SJSA1 (cell line): ENCODE data around the gene ARPC1A. TPM values are rescaled to one million over a fixed set of nuclear protein-coding genes. Genes with fewer than 3 reads are reported as not detected.
A peak's percentile ranks its signal among the peaks of the same experiment; 100 is the strongest.
"Not testable (repeated sequence)": the region's sequence is repeated elsewhere in the genome, so short reads cannot be mapped to it uniquely, and the experiment has no call there.

Experiments used
- DNase-seq, 2 experiments: peaks; one replicate each; pipeline ENCODE4 v3.0.0-alpha.2; 2015 to 2020; ENCODE audit warnings: low spot score in 2 of 2, low read depth in 1 of 2
- H3K27ac ChIP-seq: fragments of 250-450 bp; sonication (Bioruptor Pico); 2 replicates; pipeline ENCODE4 v1.5.1; 2020; ENCODE audit warnings: mild to moderate bottlenecking, moderate library complexity
- H3K27me3 ChIP-seq: fragments of 250-450 bp; sonication (Bioruptor Pico); replicated peaks from 2 replicates; pipeline ENCODE4 v1.5.1; 2020; ENCODE audit warnings: mild to moderate bottlenecking, moderate library complexity
- H3K36me3 ChIP-seq: fragments of 250-450 bp; sonication (Bioruptor Pico); 2 replicates; pipeline ENCODE4 v1.5.1; 2020; ENCODE audit warnings: mild to moderate bottlenecking
- H3K4me1 ChIP-seq: fragments of 250-450 bp; sonication (Bioruptor Pico); replicated peaks from 2 replicates; pipeline ENCODE4 v1.6.1; 2021; ENCODE audit warnings: mild to moderate bottlenecking
- H3K4me3 ChIP-seq: fragments of 250-450 bp; sonication (Bioruptor Pico); 2 replicates; pipeline ENCODE4 v1.5.1; 2020; ENCODE audit warnings: mild to moderate bottlenecking
- H3K9me3 ChIP-seq: fragments of 250-450 bp; sonication (Bioruptor Pico); replicated peaks from 2 replicates; pipeline ENCODE4 v1.5.1; 2020; ENCODE audit warnings: mild to moderate bottlenecking
- total RNA-seq: library from RNA; depleted of rRNA; stranded (reverse); fragments of >200 nt; shearing (Covaris generic); gene quantifications from 2 replicates; pipeline ENCODE4 v1.2.3, GENCODE V29; 2014; rRNA removed

Gene ARPC1A
- total RNA-seq, 1 experiment from 2014 or later = 186 TPM

DNA sequence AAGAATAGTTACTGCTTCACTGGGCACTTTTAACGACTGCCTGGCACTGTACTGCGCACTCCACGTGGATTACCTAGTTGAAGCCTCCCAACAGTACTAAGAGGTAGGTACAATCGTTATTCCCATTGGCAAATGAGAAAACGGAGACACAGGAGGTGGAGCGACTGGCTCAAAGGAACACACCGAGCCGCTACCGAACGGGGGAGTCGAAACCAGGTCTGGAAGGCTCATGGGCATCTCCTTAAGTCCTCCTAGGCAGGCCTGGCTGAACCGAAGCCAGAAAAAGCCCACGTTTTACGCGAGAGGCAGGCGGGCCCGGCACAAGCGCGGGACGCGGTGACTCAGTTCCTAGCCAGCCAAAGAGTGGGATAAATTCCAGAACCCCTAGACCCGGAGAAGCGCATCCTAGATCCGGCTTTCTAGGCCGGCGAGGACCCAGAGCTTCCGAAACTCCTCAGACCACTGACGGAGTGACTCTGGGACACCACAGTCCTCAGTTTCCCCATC, 82.2 kb downstream of the ARPC1A start:
- peaks cover 9% of the 10 kb centered on the region for H3K4me1 ChIP-seq
- H3K36me3 ChIP-seq = peaks cover 76% of the 10 kb centered on the region
- no peaks in the 10 kb centered on the region for H3K27me3 ChIP-seq
- peak overlapping the region; percentile 100 for H3K27ac ChIP-seq
- peak overlapping the region; percentile 91 for H3K4me3 ChIP-seq
- peak in 1 of 2 experiments; percentile 70 for DNase-seq
- no peaks in the 10 kb centered on the region for H3K9me3 ChIP-seq

DNA sequence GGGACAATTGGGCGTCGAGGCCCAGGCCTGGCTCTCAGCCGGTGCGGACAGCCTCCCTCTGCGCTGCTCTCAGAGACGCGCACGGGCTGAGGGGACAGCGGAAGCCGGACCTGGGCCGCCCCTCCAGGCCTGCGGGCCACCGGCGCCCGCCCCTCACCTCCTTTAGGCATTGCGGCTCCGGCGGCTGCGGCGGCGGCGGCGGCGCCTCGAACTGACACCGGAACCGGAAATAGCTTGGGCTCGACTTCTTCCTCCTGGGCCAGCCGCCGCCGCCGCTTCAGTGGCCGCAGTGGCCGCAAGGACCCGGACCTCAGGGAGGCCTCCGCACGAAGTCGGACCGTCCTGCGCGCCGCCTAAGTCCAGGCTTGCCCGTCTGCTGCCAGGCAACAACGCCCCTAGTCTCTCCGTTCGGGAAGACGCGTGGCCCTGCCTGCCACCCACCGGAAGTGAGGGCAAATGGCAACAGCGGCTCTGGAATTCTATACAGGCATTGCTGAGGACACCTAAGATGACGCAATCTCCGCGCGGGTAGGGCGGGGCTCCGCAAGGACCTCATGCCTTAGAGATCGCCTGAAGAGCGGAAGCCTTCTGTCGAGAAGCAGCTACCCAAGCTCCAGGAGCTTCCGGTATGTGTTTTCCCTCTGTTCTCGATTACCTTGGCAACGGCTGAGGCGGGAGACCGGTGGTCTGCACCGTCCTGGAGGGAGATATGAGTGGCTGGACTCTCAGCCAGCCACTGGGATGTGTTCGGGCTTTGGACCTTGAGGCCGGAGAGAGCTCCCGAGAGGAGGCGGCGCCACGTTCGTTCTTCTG, 82.9 kb downstream of the ARPC1A start, which contains the start of the genes BUD31 and PDAP1:
Gene BUD31, plus strand, starts transcription at position 591 of the 813 bp plus-strand sequence. CDS start 2,124 bp downstream, outside the sequence.
Gene PDAP1, minus strand, starts transcription at position 219 of the 813 bp plus-strand sequence. Its CDS starts 49 bp downstream, at position 170.
- peak; percentile 95 to 99 for DNase-seq
- Histone ChIP-seq H3K27ac (peak within 1 kb of the TSS; percentile 100), H3K27me3 (no peaks in the 10 kb centered on the region), H3K4me1 (peaks cover 9% of the 10 kb centered on the region), H3K4me3 (peak within 1 kb of the TSS; percentile 91), H3K36me3 (peaks cover 76% of the 10 kb centered on the region), H3K9me3 (no peaks in the 10 kb centered on the region)

DNA sequence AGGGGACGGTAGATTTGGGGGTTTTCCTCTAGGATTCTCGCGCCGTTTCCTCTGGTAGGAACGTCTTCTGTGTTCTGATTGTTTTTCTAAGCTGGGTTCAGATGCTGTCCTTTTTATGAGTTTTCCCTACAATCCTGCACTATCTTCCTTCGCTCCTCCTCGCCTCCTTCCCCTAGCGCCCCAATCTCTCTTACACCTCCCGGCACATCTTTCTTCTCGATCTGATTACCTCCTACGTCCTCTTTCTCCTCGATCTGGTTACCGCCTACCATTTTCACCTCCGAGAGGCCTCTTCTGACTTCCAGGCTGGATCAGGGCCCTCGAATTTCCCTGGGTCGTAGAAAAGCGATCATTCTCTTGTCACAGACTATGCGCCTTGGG, 83.5 kb downstream of the ARPC1A start:
- peak overlapping the region; percentile 100 for H3K27ac ChIP-seq
- H3K36me3 ChIP-seq = peaks cover 76% of the 10 kb centered on the region
- peak overlapping the region; percentile 91 for H3K4me3 ChIP-seq
- H3K9me3 ChIP-seq = no peaks in the 10 kb centered on the region
- DNase-seq = no peak
- peaks cover 9% of the 10 kb centered on the region for H3K4me1 ChIP-seq
- no peaks in the 10 kb centered on the region for H3K27me3 ChIP-seq

DNA sequence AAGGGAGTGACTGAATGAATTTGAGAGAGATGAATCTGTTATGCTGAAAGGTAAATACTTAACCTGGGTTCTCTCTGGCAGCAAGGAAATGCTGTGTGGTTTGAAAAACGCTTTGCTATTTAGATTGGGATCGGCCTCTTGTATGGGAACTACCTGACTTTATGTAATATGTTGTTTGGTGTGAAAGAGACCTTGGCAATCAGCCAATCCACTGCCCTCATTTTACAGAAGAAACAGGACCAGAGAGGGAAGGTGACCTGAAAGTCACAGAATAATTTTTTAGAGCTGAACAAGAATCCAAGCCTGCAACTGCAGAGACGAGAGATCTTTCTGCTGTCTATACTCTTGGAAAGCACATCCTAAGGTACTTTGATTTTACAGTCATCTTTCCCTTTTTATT, 84.1 kb downstream of the ARPC1A start:
- Histone ChIP-seq H3K4me1 (peaks cover 9% of the 10 kb centered on the region), H3K27ac (peak overlapping the region; percentile 100; the same call in 1 of the 2 replicates), H3K4me3 (peak overlapping the region; percentile 91), H3K27me3 (no peaks in the 10 kb centered on the region), H3K9me3 (no peaks in the 10 kb centered on the region), H3K36me3 (peaks cover 76% of the 10 kb centered on the region)
- DNase-seq = no peak

DNA sequence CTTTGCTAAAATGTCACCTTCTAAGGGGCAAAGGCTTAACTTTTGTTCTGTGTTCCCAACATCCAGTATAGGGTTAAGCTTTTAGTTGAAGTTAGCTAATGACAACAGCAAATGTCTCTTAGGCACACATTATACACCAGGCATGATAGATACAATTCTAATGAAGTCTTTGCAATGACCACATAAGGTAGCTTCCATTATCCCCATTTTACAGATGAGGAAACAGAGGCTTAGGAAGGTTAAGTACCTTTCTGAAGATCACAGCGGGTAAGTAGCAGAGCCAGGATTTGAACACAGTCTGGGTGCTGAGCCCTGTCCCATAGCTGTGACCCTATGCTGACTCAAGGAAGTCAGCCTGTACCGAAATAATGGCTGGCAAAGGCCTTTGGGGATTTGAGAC, 84.9 kb downstream of the ARPC1A start:
- no peaks in the 10 kb centered on the region for H3K27me3 ChIP-seq
- no peak overlapping the region for H3K4me3 ChIP-seq
- peaks cover 9% of the 10 kb centered on the region for H3K4me1 ChIP-seq
- H3K9me3 ChIP-seq = no peaks in the 10 kb centered on the region
- no peak overlapping the region for H3K27ac ChIP-seq
- peaks cover 77% of the 10 kb centered on the region for H3K36me3 ChIP-seq
- no peak for DNase-seq

DNA sequence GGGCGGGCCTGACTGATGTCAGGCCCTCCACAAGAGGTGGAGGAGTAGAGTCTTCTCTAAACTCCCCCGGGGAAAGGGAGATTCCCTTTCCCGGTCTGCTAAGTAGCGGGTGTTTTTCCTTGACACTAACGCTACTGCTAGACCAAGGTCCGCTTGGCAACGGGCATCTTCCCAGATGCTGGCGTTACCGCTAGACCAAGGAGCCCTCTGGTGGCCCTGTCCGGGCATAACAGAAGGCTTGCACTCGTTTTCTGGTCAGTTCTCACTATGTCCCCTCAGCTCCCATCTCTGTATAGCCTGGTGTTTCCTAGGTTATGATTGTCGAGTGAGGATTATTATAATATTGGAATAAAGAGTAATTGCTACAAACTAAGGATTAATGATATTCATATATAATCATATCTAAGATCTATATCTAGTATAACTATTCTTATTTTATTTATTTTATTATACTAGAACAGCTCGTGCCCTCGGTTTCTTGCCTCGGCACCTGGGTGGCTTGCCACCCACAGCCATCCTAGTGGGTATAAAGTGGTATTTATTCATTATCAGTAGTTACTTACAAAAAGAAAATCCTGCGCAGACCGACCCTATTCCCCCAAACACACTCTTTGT, 89.9 kb downstream of the ARPC1A start:
- DNase-seq = peak; percentile 33 to 75
- H3K27ac ChIP-seq = not testable (repeated sequence)

More for the DNA sequence above, 89.9 kb downstream of the ARPC1A start:
- not testable (repeated sequence) for H3K9me3 ChIP-seq, H3K4me1 ChIP-seq, H3K4me3 ChIP-seq, H3K27me3 ChIP-seq
- peaks cover 96% of the 10 kb centered on the region for H3K36me3 ChIP-seq

Other genes starting within 250 kb of the ARPC1A start
- 19.0 and 20.3 TPM in 2 replicates for gene SMURF1, start 181.8 kb upstream of the ARPC1A start, total RNA-seq
- not detected in 2 replicates for gene KPNA7, start 117.8 kb upstream of the ARPC1A start, total RNA-seq
- 0.41 TPM in 1 of 2 replicates, not detected in the other for gene MYH16, start 53.1 kb upstream of the ARPC1A start, total RNA-seq
- gene ARPC1B, start 48.8 kb downstream of the ARPC1A start, total RNA-seq = 231 and 362 TPM in 2 replicates
- 150 and 155 TPM in 2 replicates for gene PDAP1, start 82.7 kb downstream of the ARPC1A start, total RNA-seq
- gene BUD31, start 83.1 kb downstream of the ARPC1A start, total RNA-seq = 109 and 152 TPM in 2 replicates
- gene PTCD1, start 112.9 kb downstream of the ARPC1A start, total RNA-seq = 2.2 and 7.3 TPM in 2 replicates
- gene CPSF4, start 113.0 kb downstream of the ARPC1A start, total RNA-seq = 32.7 and 39.6 TPM in 2 replicates
- gene ATP5MF, start 140.3 kb downstream of the ARPC1A start, total RNA-seq = 650 and 1,516 TPM in 2 replicates
- 3.1 and 11.4 TPM in 2 replicates for gene ZNF789, start 147.0 kb downstream of the ARPC1A start, total RNA-seq
- gene ZNF394, start 174.4 kb downstream of the ARPC1A start, total RNA-seq = 16.3 and 24.0 TPM in 2 replicates
- gene ZKSCAN5, start 178.8 kb downstream of the ARPC1A start, total RNA-seq = 10.2 and 16.1 TPM in 2 replicates
- gene FAM200A, start 226.2 kb downstream of the ARPC1A start, total RNA-seq = 6.8 and 7.9 TPM in 2 replicates
- 107 and 109 TPM in 2 replicates for gene ZNF655, start 232.7 kb downstream of the ARPC1A start, total RNA-seq